ENCODE measurements around the gene EPS8L2.

EPS8L2 gene

DNA sequence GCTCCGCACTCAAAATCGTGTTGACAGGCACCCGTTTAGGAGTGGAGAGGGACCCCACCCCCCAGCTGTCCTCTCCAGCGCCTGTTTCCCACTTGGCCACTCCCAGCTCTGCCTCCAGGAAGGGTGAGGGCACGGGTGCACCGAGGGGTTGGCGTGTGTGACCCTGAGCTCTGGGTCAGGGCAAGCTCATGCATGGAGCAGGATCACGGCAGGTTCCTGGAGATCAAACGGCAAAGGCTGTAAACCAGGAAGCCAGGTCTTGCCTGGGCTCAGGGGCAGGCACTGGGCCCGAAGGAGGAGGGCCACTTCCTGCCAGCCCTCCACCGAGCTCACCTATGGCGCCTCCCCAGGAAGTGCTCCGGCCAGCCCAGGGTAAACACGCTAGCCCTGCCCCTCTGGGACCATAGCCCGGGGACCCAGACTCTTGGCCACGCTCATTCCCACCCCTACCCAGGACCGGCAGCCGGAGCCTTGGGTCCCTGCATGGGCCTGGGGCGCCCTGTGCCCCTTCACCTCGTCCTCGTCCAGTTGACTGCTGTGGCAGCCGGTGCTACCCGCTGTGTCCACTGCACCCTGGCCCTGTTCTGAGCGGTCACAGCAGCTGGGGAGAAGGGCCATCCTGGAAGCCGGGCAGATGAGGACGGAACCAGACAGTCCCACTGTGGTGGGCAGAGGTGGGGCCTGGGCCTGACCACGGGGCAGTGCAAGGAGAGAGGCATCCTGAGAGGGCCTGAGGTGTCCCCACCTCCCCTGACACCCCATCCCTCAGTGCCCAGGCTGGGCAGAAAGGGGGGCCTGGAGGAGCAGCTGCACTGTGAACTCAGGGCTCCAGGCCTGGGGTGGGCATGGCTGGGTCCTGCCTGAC, 1.0 kb upstream of the EPS8L2 start:
- no peak for DNase-seq (ENCODE audit: low read depth)

DNA sequence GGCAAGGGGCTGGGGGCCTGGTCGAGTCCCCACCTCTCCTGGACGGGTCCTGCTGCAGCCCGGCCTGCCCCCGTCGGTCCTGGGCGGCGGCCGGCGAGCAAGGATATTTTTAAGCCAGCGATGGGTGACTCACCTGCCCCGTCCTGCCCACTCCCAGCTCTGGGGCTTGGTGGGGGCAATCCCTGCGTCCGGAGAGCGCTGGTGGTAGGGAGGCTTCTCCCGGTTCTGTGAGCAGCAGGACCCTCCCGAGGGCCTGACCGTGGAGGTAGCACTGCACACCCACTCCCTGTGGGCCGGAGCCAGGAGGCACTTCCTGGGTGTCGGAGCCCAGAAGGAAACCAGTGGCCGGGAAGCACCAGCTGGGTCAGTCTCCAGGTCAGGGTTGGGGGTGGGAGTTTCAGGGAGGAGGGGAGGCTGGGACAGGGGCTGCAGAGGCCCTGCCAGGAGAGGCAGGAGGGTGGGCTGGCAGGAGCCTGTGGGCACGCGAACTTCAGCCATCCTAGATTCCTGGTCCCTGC, 467 bp downstream of the EPS8L2 start:
- DNase-seq (ENCODE audit: low read depth): no peak

DNA sequence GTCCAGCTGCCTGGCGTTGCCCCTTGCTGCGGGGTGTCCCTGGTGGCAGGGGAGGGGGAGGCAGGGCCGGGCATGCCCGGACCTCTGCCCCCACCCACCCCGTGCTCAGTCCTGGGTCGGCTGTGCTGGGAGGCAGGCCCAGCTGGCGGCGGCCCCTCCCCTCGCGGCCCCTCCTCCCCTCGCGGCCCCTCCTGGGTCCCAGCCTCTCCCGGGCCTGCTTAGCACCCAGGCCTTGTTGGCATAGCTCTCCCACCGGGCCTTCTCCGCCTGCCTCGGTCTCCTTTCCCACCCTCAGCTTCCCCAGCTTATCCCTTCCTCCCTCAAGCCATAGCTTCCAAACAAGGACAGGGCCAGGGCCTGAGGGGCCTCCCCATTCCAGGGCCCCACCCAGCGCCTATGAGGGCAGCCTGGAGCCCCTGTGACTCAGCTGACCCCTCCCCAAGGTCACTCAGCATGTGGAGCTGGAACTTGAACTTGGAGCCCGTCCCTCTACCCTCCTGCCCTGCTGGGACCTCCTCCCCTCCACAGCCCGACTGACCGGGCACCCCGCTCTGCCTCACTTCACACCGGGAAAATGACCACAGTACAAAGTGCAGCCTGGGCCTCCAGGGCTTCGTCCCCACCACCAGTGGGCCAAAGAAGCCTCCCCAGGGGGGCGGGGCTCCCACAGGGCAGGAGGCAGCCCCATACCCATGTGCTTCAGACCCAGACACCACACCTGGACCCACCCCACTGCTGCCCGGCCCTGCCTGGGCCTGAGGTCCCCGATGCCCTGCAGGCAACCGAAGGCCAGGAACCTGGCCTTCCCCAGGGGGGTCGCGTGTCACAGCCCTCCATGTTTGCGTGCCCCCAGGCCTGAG, 1.2 kb downstream of the EPS8L2 start:
- no peak for DNase-seq (ENCODE audit: low read depth)

- DNase-seq (ENCODE audit: low read depth): no peak
These were observed 1.9 kb downstream of the EPS8L2 start for GRCh38 chr11:707817-708420.

- no peak for DNase-seq (ENCODE audit: low read depth)
These were observed 2.5 kb downstream of the EPS8L2 start for GRCh38 chr11:708511-708910.

- DNase-seq (ENCODE audit: low read depth): no peak
These were observed 3.3 kb downstream of the EPS8L2 start for GRCh38 chr11:709109-709997.

DNA sequence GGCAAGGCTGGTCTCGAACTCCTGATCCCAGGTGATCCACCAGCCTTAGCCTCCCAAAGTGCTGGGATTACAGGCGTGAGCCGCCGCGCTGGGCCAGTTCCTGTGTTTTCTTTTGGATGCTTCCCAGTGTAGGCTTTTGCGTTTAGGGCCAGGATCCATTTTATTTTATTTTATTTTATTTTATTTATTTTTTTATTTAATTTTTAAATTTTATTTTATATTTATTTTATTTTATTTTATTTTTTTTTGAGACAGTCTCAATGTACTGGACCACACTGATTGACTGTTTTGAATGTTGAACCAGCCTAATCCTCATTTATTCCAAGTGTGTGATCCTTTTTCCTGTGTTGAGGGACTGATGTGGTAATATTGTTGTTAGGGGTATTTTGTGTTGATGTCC, 8.4 kb downstream of the EPS8L2 start:
- no peak for DNase-seq (ENCODE audit: low read depth)

DNA sequence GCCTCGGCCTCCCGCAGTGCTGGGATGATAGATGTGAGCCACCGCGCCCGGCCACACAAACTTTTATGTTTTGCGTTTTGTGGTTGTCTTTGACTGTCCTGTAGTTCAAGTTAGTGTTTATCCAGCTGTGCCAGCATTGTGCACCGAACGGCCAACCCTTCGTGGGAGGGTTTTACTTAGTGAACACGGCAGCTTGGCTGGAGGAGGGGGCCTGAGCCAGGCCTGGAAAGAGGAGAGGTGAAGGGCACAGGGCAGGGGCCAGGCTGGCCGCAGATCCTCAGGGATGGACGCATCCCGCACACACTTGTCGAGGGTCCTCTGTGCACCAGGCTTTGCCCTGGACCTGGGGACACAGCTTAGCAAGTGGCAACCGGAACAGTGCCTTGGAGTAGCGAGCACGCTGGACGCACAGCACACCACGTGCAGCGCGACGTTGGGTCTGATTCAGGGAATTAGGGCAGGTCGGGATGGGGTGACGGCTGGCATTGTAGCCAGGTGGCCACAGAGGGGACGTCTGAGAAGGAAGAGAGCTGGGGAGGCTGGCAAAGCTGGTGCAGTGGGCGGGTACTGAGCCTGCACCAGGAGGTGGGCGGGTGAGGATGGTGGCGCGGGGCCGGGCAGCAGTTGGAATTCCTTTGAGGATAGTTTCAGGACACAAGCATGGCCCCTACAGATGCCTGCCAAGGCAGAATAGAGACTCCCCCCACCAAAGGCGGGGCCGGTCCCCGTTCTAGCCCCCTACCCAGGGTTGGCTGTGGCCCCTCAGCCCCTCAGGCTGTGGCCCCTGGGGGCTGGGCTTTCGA, 13.4 kb downstream of the EPS8L2 start:
- DNase-seq (ENCODE audit: low read depth): no peak

GRCh38 chr11:720017-720641, 14.1 kb downstream of the EPS8L2 start:
- no peak for DNase-seq (ENCODE audit: low read depth)

- DNase-seq (ENCODE audit: low read depth): no peak
These were observed 14.7 kb downstream of the EPS8L2 start for GRCh38 chr11:720642-721246.

DNA sequence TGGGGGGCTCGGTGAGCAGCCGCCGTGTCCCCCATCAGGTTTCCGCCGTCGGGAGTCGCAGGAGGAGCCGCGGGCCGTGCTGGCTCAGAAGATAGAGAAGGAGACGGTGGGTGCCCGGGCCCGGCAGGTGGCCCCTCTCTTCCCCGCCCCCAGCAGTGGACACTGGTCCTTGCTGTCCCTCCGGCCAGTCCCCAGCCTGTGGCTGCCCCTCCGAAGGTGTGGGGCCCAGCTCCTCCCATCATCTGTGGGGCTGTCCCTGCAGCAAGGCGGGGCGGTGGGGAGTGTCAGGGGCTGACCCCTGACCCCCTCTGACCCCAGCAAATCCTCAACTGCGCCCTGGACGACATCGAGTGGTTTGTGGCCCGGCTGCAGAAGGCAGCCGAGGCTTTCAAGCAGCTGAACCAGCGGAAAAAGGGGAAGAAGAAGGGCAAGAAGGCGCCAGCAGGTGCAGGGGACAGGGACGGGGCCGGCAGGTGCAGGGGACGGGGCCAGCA, 15.3 kb downstream of the EPS8L2 start:
- DNase-seq (ENCODE audit: low read depth): no peak

DNA sequence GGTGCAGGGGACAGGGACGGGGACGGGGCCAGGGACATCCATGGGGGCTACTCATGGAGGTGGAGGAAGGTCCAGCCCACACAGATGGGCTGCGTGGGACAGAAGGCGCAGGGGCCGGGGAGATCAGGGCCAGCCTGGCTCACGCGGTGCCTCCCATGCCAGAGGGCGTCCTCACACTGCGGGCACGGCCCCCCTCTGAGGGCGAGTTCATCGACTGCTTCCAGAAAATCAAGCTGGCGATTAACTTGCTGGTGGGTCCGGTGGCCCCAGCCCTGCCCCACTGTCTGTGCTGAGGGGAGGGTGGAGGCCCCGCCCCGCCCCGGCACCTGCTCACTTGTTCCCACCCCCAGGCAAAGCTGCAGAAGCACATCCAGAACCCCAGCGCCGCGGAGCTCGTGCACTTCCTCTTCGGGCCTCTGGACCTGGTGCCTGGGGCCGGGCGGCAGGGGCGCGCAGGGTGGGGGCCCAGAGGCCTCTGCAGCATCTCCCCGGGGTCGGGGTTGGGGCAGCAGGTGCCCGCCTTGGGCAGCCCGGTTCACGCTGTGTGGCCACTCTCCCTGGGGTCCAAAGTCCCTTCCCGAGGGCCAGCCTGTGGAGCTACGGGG, 15.8 kb downstream of the EPS8L2 start:
- DNase-seq (ENCODE audit: low read depth): peak; percentile 37

DNA sequence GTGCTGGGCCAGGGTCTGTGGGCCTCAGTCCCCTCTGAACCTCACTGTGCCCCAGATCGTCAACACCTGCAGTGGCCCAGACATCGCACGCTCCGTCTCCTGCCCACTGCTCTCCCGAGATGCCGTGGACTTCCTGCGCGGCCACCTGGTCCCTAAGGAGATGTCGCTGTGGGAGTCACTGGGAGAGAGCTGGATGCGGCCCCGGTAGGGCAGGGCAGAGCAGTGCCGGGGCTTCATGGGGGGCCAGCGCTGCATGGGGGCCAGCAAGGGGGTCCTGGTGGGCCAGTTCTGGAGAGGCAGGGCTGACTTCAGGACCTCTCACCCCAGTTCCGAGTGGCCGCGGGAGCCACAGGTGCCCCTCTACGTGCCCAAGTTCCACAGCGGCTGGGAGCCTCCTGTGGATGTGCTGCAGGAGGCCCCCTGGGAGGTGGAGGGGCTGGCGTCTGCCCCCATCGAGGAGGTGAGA, 16.3 kb downstream of the EPS8L2 start:
- no peak for DNase-seq (ENCODE audit: low read depth)

DNA sequence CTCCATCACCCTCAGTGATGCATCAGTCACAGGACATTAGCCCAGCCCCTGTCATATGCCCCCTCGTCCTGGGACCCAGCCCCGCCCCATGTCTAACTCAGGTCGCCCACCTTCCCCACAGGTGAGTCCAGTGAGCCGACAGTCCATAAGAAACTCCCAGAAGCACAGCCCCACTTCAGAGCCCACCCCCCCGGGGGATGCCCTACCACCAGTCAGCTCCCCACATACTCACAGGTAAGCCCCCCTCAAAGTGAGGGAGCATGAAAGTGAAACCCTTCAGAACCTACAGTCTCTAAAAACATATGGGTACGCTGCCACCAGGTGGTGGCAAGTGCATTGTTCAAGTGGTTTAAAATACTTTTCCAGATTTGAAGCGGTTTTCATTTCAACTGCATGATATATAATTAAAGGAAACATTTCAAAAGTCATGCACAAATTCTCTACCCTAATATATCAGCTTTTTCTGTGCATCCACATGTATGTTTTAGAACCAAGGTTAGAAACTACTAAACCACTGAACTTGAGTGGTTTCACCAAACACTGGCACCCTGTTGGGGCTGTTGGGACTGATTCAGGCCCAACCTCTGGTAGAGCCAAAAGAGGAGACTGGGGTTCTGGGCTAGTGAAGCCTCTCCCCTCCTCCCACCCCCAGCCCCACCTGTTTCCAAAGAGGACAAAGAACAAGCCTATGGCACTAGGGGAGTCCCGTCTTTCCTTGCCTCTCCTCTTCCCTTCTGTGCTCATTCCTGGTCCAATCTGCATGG, 17.3 kb downstream of the EPS8L2 start:
- DNase-seq (ENCODE audit: low read depth): no peak

DNA sequence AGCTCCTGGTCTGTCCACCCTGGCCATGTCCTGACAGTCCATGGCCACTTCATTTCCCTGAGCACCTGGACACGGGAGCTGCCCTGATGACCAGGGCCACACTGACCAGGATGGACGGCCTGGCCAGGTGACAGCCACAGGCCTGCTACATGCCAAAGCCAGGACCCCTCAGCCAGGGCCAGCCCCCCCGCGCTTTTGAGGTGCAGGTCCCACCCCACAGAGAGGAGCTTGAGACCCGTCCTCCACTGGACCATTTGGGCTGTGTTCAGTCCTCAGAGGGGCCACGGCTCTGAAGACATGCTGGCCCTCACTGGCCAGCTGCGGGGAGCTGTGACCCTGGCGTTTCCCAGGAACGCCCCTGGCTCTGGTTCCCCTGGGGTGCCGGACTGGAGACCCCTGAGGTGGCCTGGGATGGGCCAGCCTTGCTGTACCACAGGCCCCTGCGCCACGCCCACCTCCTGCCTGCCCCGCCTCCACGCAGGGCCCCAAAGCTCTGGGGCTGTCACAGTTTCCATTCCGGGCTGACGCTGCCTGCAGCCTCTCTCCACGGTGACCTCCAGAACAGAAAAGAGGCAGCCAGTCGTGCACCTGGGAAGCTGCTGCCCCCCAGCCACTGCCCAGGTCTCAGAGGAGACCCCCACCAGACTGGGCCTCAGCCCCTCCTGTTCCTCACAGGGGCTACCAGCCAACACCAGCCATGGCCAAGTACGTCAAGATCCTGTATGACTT, 18.2 kb downstream of the EPS8L2 start:
- DNase-seq (ENCODE audit: low read depth): no peak

GRCh38 chr11:724778-725386, 18.9 kb downstream of the EPS8L2 start:
- DNase-seq (ENCODE audit: low read depth): no peak

DNA sequence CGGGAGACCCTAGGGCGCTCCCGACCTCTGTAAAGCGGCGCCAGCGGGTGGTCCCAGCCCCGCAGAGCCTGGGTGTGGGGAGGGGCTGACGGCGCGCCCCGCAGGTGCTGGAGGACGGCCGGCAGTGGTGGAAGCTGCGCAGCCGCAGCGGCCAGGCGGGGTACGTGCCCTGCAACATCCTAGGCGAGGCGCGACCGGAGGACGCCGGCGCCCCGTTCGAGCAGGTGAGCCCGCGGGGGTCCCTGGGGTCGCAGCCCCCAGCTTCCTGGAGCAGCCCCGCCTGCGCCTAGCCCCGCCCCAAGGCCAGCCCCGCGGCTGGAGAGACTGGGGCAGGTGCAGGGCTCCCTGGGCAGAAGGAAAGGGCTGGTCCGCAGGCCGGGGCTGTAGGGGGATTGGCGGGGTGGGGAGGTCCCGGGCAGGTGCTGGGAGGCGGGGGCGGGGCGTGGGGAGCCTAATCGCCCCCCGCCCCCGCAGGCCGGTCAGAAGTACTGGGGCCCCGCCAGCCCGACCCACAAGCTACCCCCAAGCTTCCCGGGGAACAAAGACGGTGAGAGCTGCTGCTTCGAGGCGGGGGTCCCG, 19.7 kb downstream of the EPS8L2 start:
- no peak for DNase-seq (ENCODE audit: low read depth)

Data from activated T-cell treated with anti-CD3 and anti-CD28 coated beads for 48 hours (primary cell).